A673 (cell line): ENCODE results near the gene UBASH3B. TPM values are rescaled to one million over a fixed set of nuclear protein-coding genes. Genes with fewer than 3 reads are reported as not detected.
A peak's percentile ranks its signal among the peaks of the same experiment; 100 is the strongest.

Experiments used
- BruUV-seq: library from RNA; stranded (reverse); fragments of 400-500 nt; replicated peaks from 2 replicates; lab custom pipeline; 2021; lab: Mats Ljungman, UMichigan
- CTCF ChIA-PET: fragments of 300-600 bp; sonication (Branson Sonifier 250); formaldehyde crosslinking; loops from one replicate; lab custom pipeline; 2022; ENCODE audit warnings: antibody characterized with exemption; lab: Charles Lee
- POLR2A ChIA-PET: fragments of 300-600 bp; sonication (Branson Sonifier 250); formaldehyde crosslinking; loops from one replicate; lab custom pipeline; 2022; ENCODE audit warnings: antibody characterized with exemption; ENCODE audit not compliant: low non-redundant PET; lab: Charles Lee
- DNase-seq: peaks from one replicate; pipeline ENCODE4 v3.0.0-alpha.2; 2015; ENCODE audit warnings: low spot score
- H3K27ac ChIP-seq: fragments of 200-600 bp; sonication (generic); 2 replicates; pipeline ENCODE4 v1.5.1; 2016; ENCODE audit warnings: mixed run types, low read depth, mild to moderate bottlenecking, mixed read lengths, antibody characterized with exemption, low read length; ENCODE audit not compliant: poor library complexity, severe bottlenecking
- H3K27me3 ChIP-seq: fragments of 200-600 bp; sonication (generic); replicated peaks from 2 replicates; pipeline ENCODE4 v1.6.1; 2017; ENCODE audit warnings: mixed run types, low read depth, mild to moderate bottlenecking, mixed read lengths, antibody characterized with exemption, low read length; ENCODE audit not compliant: insufficient read depth, poor library complexity
- H3K36me3 ChIP-seq: fragments of 200-600 bp; sonication (generic); 2 replicates; pipeline ENCODE4 v1.6.1; 2016; ENCODE audit warnings: mixed run types, mild to moderate bottlenecking, mixed read lengths, antibody characterized with exemption, low read length; ENCODE audit not compliant: insufficient read depth, poor library complexity, severe bottlenecking
- H3K4me1 ChIP-seq: fragments of 200-600 bp; sonication (generic); 2 replicates; pipeline ENCODE4 v1.6.1; 2017; ENCODE audit warnings: mixed run types, mild to moderate bottlenecking, mixed read lengths, antibody characterized with exemption, low read length; ENCODE audit not compliant: insufficient read depth, poor library complexity, severe bottlenecking
- H3K4me3 ChIP-seq: fragments of 200-600 bp; sonication (generic); 2 replicates; pipeline ENCODE4 v1.5.1; 2016; ENCODE audit warnings: low read depth, mixed run types, mild to moderate bottlenecking, mixed read lengths, low read length; ENCODE audit not compliant: poor library complexity, severe bottlenecking
- H3K9me3 ChIP-seq: fragments of 200-600 bp; sonication (generic); 2 replicates; pipeline ENCODE4 v1.6.1; 2016; ENCODE audit warnings: mixed run types, low read depth, mild to moderate bottlenecking, mixed read lengths, antibody characterized with exemption, low read length; ENCODE audit not compliant: poor library complexity, severe bottlenecking
- CTCF ChIP-seq: fragments of 300-800, 200-600 bp; sonication (generic); conservative IDR thresholded peaks from 2 replicates; pipeline ENCODE4 v1.5.1; 2017; ENCODE audit warnings: low read depth, mild to moderate bottlenecking, antibody characterized with exemption, low read length, moderate library complexity, mixed read lengths
- EZH2 ChIP-seq: fragments of 200-600 bp; sonication (generic); IDR thresholded peaks from 2 replicates; pipeline ENCODE4 v1.6.1; 2017; ENCODE audit warnings: borderline replicate concordance, low read depth, mild to moderate bottlenecking, mixed read lengths, antibody characterized with exemption, low read length; ENCODE audit not compliant: poor library complexity, severe bottlenecking
- intact Hi-C: fragments of 100-400 bp; cut with micrococcal nuclease; formaldehyde crosslinking; loops from one replicate; pipeline ENCODE4 v1.10.0; 2022; ENCODE audit not compliant: unreplicated experiment
- total RNA-seq: library from RNA; stranded (reverse); gene quantifications from 2 replicates; pipeline ENCODE4 v1.2.3, GENCODE V29; 2021

The UBASH3B gene
- total RNA-seq, 1 experiment from 2014 or later, result 15.3 TPM

GRCh38 chr11:122707901-122708300 is 52.4 kb downstream of the UBASH3B start:
- Histone ChIP-seq H3K27ac (no peak overlapping the region), H3K27me3 (no peaks in the 10 kb centered on the region), H3K36me3 (no peaks in the 10 kb centered on the region), H3K9me3 (no peaks in the 10 kb centered on the region), H3K4me1 (peaks cover 31% of the 10 kb centered on the region), H3K4me3 (no peak overlapping the region)
- intact Hi-C loops, result no loop called here
- DNase-seq, result no peak
- CTCF ChIA-PET, result no interaction called here
- POLR2A ChIA-PET, result interaction anchor here (0.6 kb wide), 1 partner anchor 687 kb away, joined by 3 read pairs; no protein-coding TSS in a partner anchor
- no peak for TF ChIP-seq EZH2
- no peak for TF ChIP-seq CTCF
- BruUV-seq, result no TSS peak

GRCh38 chr11:122709039-122709760 is 53.7 kb downstream of the UBASH3B start:
- intact Hi-C loops, result no loop called here

GRCh38 chr11:122711362-122711761 is 55.8 kb downstream of the UBASH3B start:
- ChIA-PET POLR2A (no interaction called here), CTCF (interaction anchor here (0.5 to 1.7 kb wide), 3 partner anchors 44 to 143 kb away, joined by 4 to 12 read pairs (median 7); no protein-coding TSS in a partner anchor)
- Histone ChIP-seq H3K9me3 (no peaks in the 10 kb centered on the region), H3K4me1 (peaks cover 36% of the 10 kb centered on the region), H3K27me3 (no peaks in the 10 kb centered on the region), H3K4me3 (no peak overlapping the region), H3K27ac (peak overlapping the region; percentile 43), H3K36me3 (no peaks in the 10 kb centered on the region)
- intact Hi-C loops, result no loop called here
- TF ChIP-seq CTCF, result no peak
- no TSS peak for BruUV-seq
- DNase-seq, result no peak

More at GRCh38 chr11:122709039-122709760, 53.7 kb downstream of the UBASH3B start:
- TF ChIP-seq CTCF (no peak), EZH2 (no peak)
- ChIA-PET POLR2A (no interaction called here), CTCF (interaction anchor here (0.5 kb wide), 1 partner anchor 80 kb away, joined by 5 read pairs; no protein-coding TSS in a partner anchor)
- peak; percentile 70 for DNase-seq
- Histone ChIP-seq H3K36me3 (no peaks in the 10 kb centered on the region), H3K4me3 (no peak overlapping the region), H3K4me1 (peaks cover 31% of the 10 kb centered on the region), H3K9me3 (no peaks in the 10 kb centered on the region), H3K27ac (no peak overlapping the region), H3K27me3 (no peaks in the 10 kb centered on the region)
- no TSS peak for BruUV-seq
